Mesenchymal stem cell (in vitro differentiated cells and primary cell): ENCODE data around the gene HMCES.

ENCODE experiments used
- DNase-seq: peaks from one replicate; pipeline ENCODE4 v3.0.0-alpha.2; 2013
- H2AFZ ChIP-seq: one replicate; pipeline ENCODE4 v1.6.1; 2013; ENCODE audit warnings: low read depth, mild to moderate bottlenecking, control low read depth, inconsistent platforms, low read length, moderate library complexity
- H2AK5ac ChIP-seq: 2 replicates; pipeline ENCODE4 v1.6.1; 2013; ENCODE audit warnings: low read length, moderate library complexity, mild to moderate bottlenecking, inconsistent platforms; ENCODE audit not compliant: severe bottlenecking
- H2BK120ac ChIP-seq: one replicate; pipeline ENCODE4 v1.6.1; 2013; ENCODE audit warnings: low read depth, mild to moderate bottlenecking, inconsistent platforms, low read length, moderate library complexity
- H2BK12ac ChIP-seq, 2 experiments: one replicate each; pipeline ENCODE4 v1.6.1; 2013; ENCODE audit warnings: inconsistent platforms in 2 of 2, low read length in 2 of 2, mild to moderate bottlenecking in 2 of 2, moderate library complexity in 2 of 2, control low read depth in 1 of 2
- H2BK15ac ChIP-seq: one replicate; pipeline ENCODE4 v1.6.1; 2013; ENCODE audit warnings: mild to moderate bottlenecking, low read depth, inconsistent platforms; ENCODE audit not compliant: poor library complexity, severe bottlenecking
- H2BK5ac ChIP-seq: 2 replicates; pipeline ENCODE4 v1.6.1; 2013; ENCODE audit warnings: low read depth, mild to moderate bottlenecking, low read length, control low read depth, inconsistent platforms; ENCODE audit not compliant: poor library complexity, severe bottlenecking
- H3K14ac ChIP-seq, 2 experiments: one replicate each; pipeline ENCODE4 v1.6.1; 2013; ENCODE audit warnings: inconsistent platforms in 2 of 2, low read length in 2 of 2, control low read depth in 1 of 2, mild to moderate bottlenecking in 1 of 2, moderate library complexity in 1 of 2
- H3K18ac ChIP-seq, 2 experiments: one replicate each; pipeline ENCODE4 v1.6.1; 2013; ENCODE audit warnings: inconsistent platforms in 2 of 2, low read length in 2 of 2, control low read depth in 1 of 2, low read depth in 1 of 2, mild to moderate bottlenecking in 1 of 2
- H3K23ac ChIP-seq, 2 experiments: one replicate each; pipeline ENCODE4 v1.6.1; 2013; ENCODE audit warnings: inconsistent platforms in 2 of 2, low read length in 2 of 2, mild to moderate bottlenecking in 2 of 2, moderate library complexity in 2 of 2, control low read depth in 1 of 2
- H3K27ac ChIP-seq: 2 replicates; pipeline ENCODE4 v1.5.1; 2013; ENCODE audit warnings: mild to moderate bottlenecking, moderate library complexity, low read length, control low read depth, inconsistent platforms; ENCODE audit not compliant: poor library complexity, severe bottlenecking
- H3K27me3 ChIP-seq, 2 experiments: 2 replicates each; pipeline versions ENCODE4 v1.6.1 to v1.7.0; 2013; ENCODE audit warnings: low read length in 2 of 2, mild to moderate bottlenecking in 2 of 2, moderate library complexity in 2 of 2, control low read depth in 1 of 2, inconsistent platforms in 1 of 2; ENCODE audit not compliant: control insufficient read depth in 1 of 2, insufficient read depth in 1 of 2
- H3K36me3 ChIP-seq, 2 experiments: 2 replicates each; pipeline versions ENCODE4 v1.6.1 to v1.7.0; 2013; ENCODE audit warnings: low read length in 2 of 2, control low read depth in 1 of 2, inconsistent platforms in 1 of 2, low read depth in 1 of 2, mild to moderate bottlenecking in 1 of 2; ENCODE audit not compliant: insufficient read depth in 2 of 2, control insufficient read depth in 1 of 2
- H3K4ac ChIP-seq, 2 experiments: one replicate each; pipeline ENCODE4 v1.6.1; 2013; ENCODE audit warnings: inconsistent platforms in 2 of 2, low read length in 2 of 2, mild to moderate bottlenecking in 2 of 2, moderate library complexity in 2 of 2, control low read depth in 1 of 2, low read depth in 1 of 2
- H3K4me1 ChIP-seq: 2 replicates; pipeline ENCODE4 v1.6.1; 2013; ENCODE audit warnings: low read depth, low read length, control low read depth; ENCODE audit not compliant: control insufficient read depth, insufficient read depth
- H3K4me2 ChIP-seq: 2 replicates; pipeline ENCODE4 v1.6.1; 2013; ENCODE audit warnings: low read length, mild to moderate bottlenecking, inconsistent platforms; ENCODE audit not compliant: poor library complexity, severe bottlenecking
- H3K4me3 ChIP-seq, 2 experiments: 2 replicates each; pipeline versions ENCODE4 v1.5.1 to v1.7.0; 2013; ENCODE audit warnings: low read length in 2 of 2, mild to moderate bottlenecking in 2 of 2, control low read depth in 1 of 2, low read depth in 1 of 2; ENCODE audit not compliant: insufficient read depth in 1 of 2
- H3K79me1 ChIP-seq: replicated peaks from 2 replicates; pipeline ENCODE4 v1.6.1; 2013; ENCODE audit warnings: mild to moderate bottlenecking, control low read depth, low read length, inconsistent platforms; ENCODE audit not compliant: poor library complexity, severe bottlenecking
- H3K9ac ChIP-seq: 2 replicates; pipeline ENCODE4 v1.7.0; 2013; ENCODE audit warnings: mild to moderate bottlenecking, low read length, moderate library complexity
- H3K9me3 ChIP-seq: 2 replicates; pipeline ENCODE4 v1.7.0; 2013; ENCODE audit warnings: mild to moderate bottlenecking, low read length; ENCODE audit not compliant: control insufficient read depth
- H4K8ac ChIP-seq: one replicate; pipeline ENCODE4 v1.6.1; 2013; ENCODE audit warnings: inconsistent platforms, mild to moderate bottlenecking, low read length, moderate library complexity
- H4K91ac ChIP-seq: one replicate; pipeline ENCODE4 v1.6.1; 2013; ENCODE audit warnings: mild to moderate bottlenecking, low read length, inconsistent platforms
- WGBS: methylation state at CpG from one replicate; pipeline ENCODE4 v1.1.7; 2013; ENCODE audit warnings: mixed read lengths; 5-methylcytosine and 5-hydroxymethylcytosine counted together

The HMCES gene

DNA sequence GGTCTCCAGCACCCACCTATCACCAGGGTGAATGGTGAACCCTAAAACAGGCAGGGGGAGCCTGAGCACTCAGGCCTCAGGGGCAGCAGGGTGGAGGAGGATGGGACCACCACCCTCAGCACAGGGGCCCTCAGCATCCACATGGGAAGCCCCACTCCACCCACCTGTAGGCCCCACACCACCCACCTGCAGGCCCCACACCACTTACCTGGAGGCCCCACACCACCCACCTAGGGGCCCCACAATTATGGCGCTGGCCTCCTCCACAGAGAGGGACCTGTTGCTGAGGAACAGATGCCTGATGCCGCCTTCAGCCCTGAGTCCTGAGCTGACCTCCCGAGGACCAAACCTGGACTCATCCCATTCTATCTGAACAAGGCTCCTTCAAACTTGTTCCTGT lies 46.7 kb downstream of the HMCES start:
- H2BK15ac ChIP-seq, result no peak overlapping the region
- H3K36me3 ChIP-seq, result peaks cover 13 to 16% of the 10 kb centered on the region in 2 experiments
- 99% methylated on average over 3 of the region's 3 CpGs for WGBS
- no peak overlapping the region for H3K23ac ChIP-seq
- H2BK12ac ChIP-seq, result no peak overlapping the region
- no peaks in the 10 kb centered on the region for H3K79me1 ChIP-seq
- no peak overlapping the region for H3K4me2 ChIP-seq
- H3K27me3 ChIP-seq, result no peaks in the 10 kb centered on the region
- no peak overlapping the region for H2AK5ac ChIP-seq
- H4K91ac ChIP-seq, result no peak overlapping the region
- no peak overlapping the region for H4K8ac ChIP-seq
- H3K4me3 ChIP-seq, result no peak overlapping the region
- H3K4ac ChIP-seq, result no peak overlapping the region
- H2BK120ac ChIP-seq, result no peak overlapping the region
- no peak overlapping the region for H3K9ac ChIP-seq
- no peak overlapping the region for H3K27ac ChIP-seq
- H3K14ac ChIP-seq, result no peak overlapping the region
- no peak overlapping the region for H3K18ac ChIP-seq
- DNase-seq, result no peak
- no peaks in the 10 kb centered on the region for H3K9me3 ChIP-seq
- no peaks in the 10 kb centered on the region for H3K4me1 ChIP-seq
- H2BK5ac ChIP-seq, result no peak overlapping the region
- no peak overlapping the region for H2AFZ ChIP-seq

DNA sequence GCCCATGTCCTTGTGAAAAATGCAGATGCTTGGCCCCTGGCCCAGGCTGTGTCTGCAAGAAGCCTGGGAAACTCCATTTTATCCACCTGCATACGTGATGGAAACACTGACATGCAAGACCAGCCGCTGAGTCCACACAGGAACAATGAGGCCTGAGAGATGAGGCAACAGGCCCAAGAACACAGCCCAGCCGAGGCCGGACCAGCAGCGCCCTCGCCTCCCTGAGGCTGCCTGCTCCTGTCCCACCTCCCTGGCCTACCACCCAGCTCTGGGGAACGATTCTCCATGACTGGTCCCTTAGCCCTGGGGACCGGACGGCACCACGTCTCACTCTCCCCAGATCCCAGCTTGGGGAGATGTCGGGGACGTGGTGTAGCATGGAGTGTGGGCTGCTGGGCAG lies 47.5 kb downstream of the HMCES start:
- H2BK12ac ChIP-seq, result no peak overlapping the region
- no peaks in the 10 kb centered on the region for H3K4me1 ChIP-seq
- H4K8ac ChIP-seq, result no peak overlapping the region
- H2BK15ac ChIP-seq, result no peak overlapping the region
- H3K9ac ChIP-seq, result no peak overlapping the region
- no peak overlapping the region for H3K27ac ChIP-seq
- H3K4ac ChIP-seq, result no peak overlapping the region
- no peaks in the 10 kb centered on the region for H3K9me3 ChIP-seq
- no peak overlapping the region for H2BK120ac ChIP-seq
- H3K14ac ChIP-seq, result no peak overlapping the region
- no peak overlapping the region for H3K4me2 ChIP-seq
- no peak overlapping the region for H3K4me3 ChIP-seq
- H3K27me3 ChIP-seq, result peaks cover 0 to 3% of the 10 kb centered on the region in 2 experiments
- H2BK5ac ChIP-seq, result no peak overlapping the region
- WGBS, result 94% methylated on average over 12 of the region's 12 CpGs
- no peak overlapping the region for H2AK5ac ChIP-seq
- H3K23ac ChIP-seq, result no peak overlapping the region
- H3K79me1 ChIP-seq, result no peaks in the 10 kb centered on the region
- H4K91ac ChIP-seq, result no peak overlapping the region
- H3K36me3 ChIP-seq, result peaks cover 6 to 16% of the 10 kb centered on the region in 2 experiments
- DNase-seq, result no peak
- H3K18ac ChIP-seq, result no peak overlapping the region
- no peak overlapping the region for H2AFZ ChIP-seq

DNA sequence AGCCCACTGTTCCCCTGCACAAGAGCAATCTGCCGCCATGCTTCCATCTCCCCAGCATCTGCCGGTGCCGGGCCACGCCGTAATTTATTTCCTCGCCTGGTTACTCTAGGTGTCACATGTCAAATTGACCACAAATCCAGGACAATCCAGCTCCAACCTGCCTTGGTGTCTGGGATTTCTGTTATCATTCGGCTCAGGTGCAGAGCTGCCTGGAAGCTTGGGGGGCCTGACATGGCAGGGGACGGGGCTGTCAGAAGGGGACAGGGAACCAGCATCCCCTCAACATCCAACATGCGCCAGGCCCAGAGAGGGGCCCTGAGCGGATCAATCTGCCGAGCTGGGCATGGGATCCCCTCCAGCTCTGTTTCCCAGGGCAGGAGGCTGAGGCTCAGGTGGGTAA lies 47.9 kb downstream of the HMCES start:
- no peak overlapping the region for H3K9ac ChIP-seq
- H4K8ac ChIP-seq, result no peak overlapping the region
- 97% methylated on average over 11 of the region's 11 CpGs for WGBS
- no peak overlapping the region for H3K4me2 ChIP-seq
- H2AK5ac ChIP-seq, result no peak overlapping the region
- no peaks in the 10 kb centered on the region for H3K79me1 ChIP-seq
- no peak overlapping the region for H3K18ac ChIP-seq
- no peaks in the 10 kb centered on the region for H3K9me3 ChIP-seq
- no peak overlapping the region for H3K4me3 ChIP-seq
- H3K4me1 ChIP-seq, result no peaks in the 10 kb centered on the region
- no peak for DNase-seq
- H3K4ac ChIP-seq, result no peak overlapping the region
- no peak overlapping the region for H2BK120ac ChIP-seq
- no peak overlapping the region for H3K14ac ChIP-seq
- H2BK15ac ChIP-seq, result no peak overlapping the region
- peaks cover 3 to 16% of the 10 kb centered on the region in 2 experiments for H3K36me3 ChIP-seq
- no peak overlapping the region for H2BK5ac ChIP-seq
- peaks cover 0 to 5% of the 10 kb centered on the region in 2 experiments for H3K27me3 ChIP-seq
- no peak overlapping the region for H2BK12ac ChIP-seq
- H4K91ac ChIP-seq, result no peak overlapping the region
- H3K23ac ChIP-seq, result no peak overlapping the region
- H2AFZ ChIP-seq, result no peak overlapping the region
- no peak overlapping the region for H3K27ac ChIP-seq

DNA sequence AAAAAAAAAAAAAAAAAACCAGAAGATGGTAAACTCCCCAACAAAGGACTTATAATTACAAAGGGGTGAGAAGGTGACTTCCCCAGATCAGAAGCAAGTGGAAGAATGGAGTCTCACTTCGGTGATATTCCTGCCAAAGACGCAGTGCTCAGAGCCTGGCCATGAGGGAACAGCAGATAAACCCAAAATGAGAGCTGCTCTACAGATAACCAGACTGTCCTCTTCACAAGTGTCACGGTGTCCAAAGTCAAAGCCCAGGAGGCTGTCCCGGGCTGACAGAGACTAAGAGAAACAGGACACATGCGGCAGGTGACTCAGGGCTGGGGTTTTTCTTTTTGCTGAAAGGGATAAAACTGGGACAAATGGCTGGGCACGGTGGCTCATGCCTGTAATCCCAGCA lies 48.8 kb downstream of the HMCES start:
- Histone ChIP-seq H3K14ac (no peak overlapping the region), H3K9ac (no peak overlapping the region), H2AK5ac (no peak overlapping the region), H2BK12ac (no peak overlapping the region), H3K18ac (no peak overlapping the region), H3K79me1 (no peaks in the 10 kb centered on the region), H3K27me3 (peaks cover 3 to 5% of the 10 kb centered on the region in 2 experiments), H2BK120ac (no peak overlapping the region), H4K8ac (no peak overlapping the region), H4K91ac (no peak overlapping the region), H3K36me3 (peaks cover 0 to 12% of the 10 kb centered on the region in 2 experiments), H2BK5ac (no peak overlapping the region), H3K9me3 (no peaks in the 10 kb centered on the region), H3K23ac (no peak overlapping the region), H2BK15ac (no peak overlapping the region), H3K4ac (no peak overlapping the region), H3K4me3 (no peak overlapping the region), H2AFZ (no peak overlapping the region), H3K27ac (no peak overlapping the region), H3K4me2 (no peak overlapping the region), H3K4me1 (no peaks in the 10 kb centered on the region)
- no peak for DNase-seq
- 97% methylated on average over 6 of the region's 6 CpGs for WGBS
